Smooth muscle cell (in vitro differentiated cells): ENCODE data around the gene MIPOL1. TPM values are rescaled to one million over a fixed set of nuclear protein-coding genes. Genes with fewer than 3 reads are reported as not detected.
A peak's percentile ranks its signal among the peaks of the same experiment; 100 is the strongest.

Source experiments
- DNase-seq: peaks from one replicate; lab custom pipeline; 2025; ENCODE audit not compliant: unreplicated experiment; lab: John Stamatoyannopoulos, UW
- H2AFZ ChIP-seq: fragments of 200-600 bp; sonication (generic); 2 replicates; pipeline ENCODE4 v1.6.0; 2016; ENCODE audit warnings: antibody characterized with exemption, low read depth, mild to moderate bottlenecking
- H3F3A ChIP-seq: fragments of 200-600 bp; sonication (generic); 2 replicates; pipeline ENCODE4 v1.6.0; 2017; ENCODE audit warnings: antibody characterized with exemption, low read depth
- H3K27ac ChIP-seq: fragments of 200-600 bp; sonication (generic); 2 replicates; pipeline ENCODE4 v1.5.1; 2016; ENCODE audit warnings: low read depth, mild to moderate bottlenecking
- H3K27me3 ChIP-seq: fragments of 200-600 bp; sonication (generic); 2 replicates; pipeline ENCODE4 v1.6.1; 2016; ENCODE audit warnings: low read depth, mild to moderate bottlenecking
- H3K36me3 ChIP-seq: fragments of 200-600 bp; sonication (generic); 2 replicates; pipeline ENCODE4 v1.5.1; 2016; ENCODE audit warnings: low read depth
- H3K4me1 ChIP-seq: fragments of 200-600 bp; sonication (generic); 2 replicates; pipeline ENCODE4 v1.5.1; 2016; ENCODE audit warnings: low read depth
- H3K4me2 ChIP-seq: fragments of 200-600 bp; sonication (generic); 2 replicates; pipeline ENCODE4 v1.6.0; 2016; ENCODE audit warnings: mild to moderate bottlenecking
- H3K4me3 ChIP-seq: fragments of 200-600 bp; sonication (generic); 2 replicates; pipeline ENCODE4 v1.5.1; 2016; ENCODE audit warnings: mild to moderate bottlenecking
- H3K79me2 ChIP-seq: fragments of 200-600 bp; sonication (generic); 2 replicates; pipeline ENCODE4 v1.6.0; 2016; ENCODE audit warnings: low read depth, mild to moderate bottlenecking
- H3K9ac ChIP-seq: fragments of 200-600 bp; sonication (generic); 2 replicates; pipeline ENCODE4 v1.6.0; 2016; ENCODE audit warnings: low read depth
- H3K9me3 ChIP-seq: fragments of 200-600 bp; sonication (generic); replicated peaks from 2 replicates; pipeline ENCODE4 v1.5.1; 2016; ENCODE audit warnings: low read depth
- H4K20me1 ChIP-seq: fragments of 200-600 bp; sonication (generic); 2 replicates; pipeline ENCODE4 v1.6.0; 2016; ENCODE audit warnings: low read depth
- WGBS: methylation state at CpG from one replicate; pipeline ENCODE4 v1.1.7; 2016; ENCODE audit warnings: low lambda C conversion rate; 5-methylcytosine and 5-hydroxymethylcytosine counted together
- polyA plus RNA-seq: library from polyadenylated mRNA; unstranded; fragments of >200 nt; fragmentation: Nextera tagmentation; extraction: Ambion mirVana; gene quantifications from 2 replicates; pipeline ENCODE4 v1.2.1, GENCODE V29; 2016
- total RNA-seq: library from RNA; depleted of rRNA; stranded (reverse); fragments of >200 nt; gene quantifications from 2 replicates; pipeline ENCODE4 v1.2.3, GENCODE V29; 2014
- TF ChIP-seq, protein P1 (sequence below): fragments of 200-600 bp; sonication (generic); IDR thresholded peaks from 2 replicates; pipeline ENCODE4 v1.5.1; 2017; ENCODE audit warnings: borderline replicate concordance, mild to moderate bottlenecking, antibody characterized with exemption; ENCODE audit not compliant: insufficient read depth, poor library complexity, severe bottlenecking

Gene MIPOL1
- total and polyA plus RNA-seq, 2 experiments from 2014 or later, result 3.2 to 5.1 TPM

DNA sequence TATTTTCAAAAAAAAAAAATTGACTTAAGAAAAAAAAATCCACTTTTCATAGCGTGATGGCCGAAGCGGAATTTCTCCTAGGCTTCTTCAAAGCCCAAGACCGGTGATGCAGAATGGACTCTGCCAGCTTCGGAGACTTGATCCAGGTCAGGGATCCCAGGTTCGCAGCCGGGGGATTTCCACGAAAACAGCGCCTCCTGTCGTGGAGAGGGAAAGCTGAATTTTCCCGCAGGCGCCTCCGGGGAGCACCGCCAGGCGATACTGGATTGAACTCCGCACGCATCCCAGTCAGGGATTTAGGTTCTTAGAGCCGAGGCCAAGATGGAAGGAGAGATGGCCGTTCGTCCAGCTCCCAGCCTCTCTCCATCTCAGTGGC lies 399.8 kb downstream of the MIPOL1 start:
- H2AFZ ChIP-seq, result no peak overlapping the region
- no peak overlapping the region for H3K9ac ChIP-seq
- H3K4me3 ChIP-seq, result peak overlapping the region; percentile 34
- H3K9me3 ChIP-seq, result no peaks in the 10 kb centered on the region
- TF ChIP-seq, protein P1, sequence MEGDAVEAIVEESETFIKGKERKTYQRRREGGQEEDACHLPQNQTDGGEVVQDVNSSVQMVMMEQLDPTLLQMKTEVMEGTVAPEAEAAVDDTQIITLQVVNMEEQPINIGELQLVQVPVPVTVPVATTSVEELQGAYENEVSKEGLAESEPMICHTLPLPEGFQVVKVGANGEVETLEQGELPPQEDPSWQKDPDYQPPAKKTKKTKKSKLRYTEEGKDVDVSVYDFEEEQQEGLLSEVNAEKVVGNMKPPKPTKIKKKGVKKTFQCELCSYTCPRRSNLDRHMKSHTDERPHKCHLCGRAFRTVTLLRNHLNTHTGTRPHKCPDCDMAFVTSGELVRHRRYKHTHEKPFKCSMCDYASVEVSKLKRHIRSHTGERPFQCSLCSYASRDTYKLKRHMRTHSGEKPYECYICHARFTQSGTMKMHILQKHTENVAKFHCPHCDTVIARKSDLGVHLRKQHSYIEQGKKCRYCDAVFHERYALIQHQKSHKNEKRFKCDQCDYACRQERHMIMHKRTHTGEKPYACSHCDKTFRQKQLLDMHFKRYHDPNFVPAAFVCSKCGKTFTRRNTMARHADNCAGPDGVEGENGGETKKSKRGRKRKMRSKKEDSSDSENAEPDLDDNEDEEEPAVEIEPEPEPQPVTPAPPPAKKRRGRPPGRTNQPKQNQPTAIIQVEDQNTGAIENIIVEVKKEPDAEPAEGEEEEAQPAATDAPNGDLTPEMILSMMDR, result peak; percentile 39
- H3K27me3 ChIP-seq, result peaks cover 97% of the 10 kb centered on the region
- DNase-seq, result no peak
- no peaks in the 10 kb centered on the region for H3F3A ChIP-seq
- H3K4me1 ChIP-seq, result peaks cover 33% of the 10 kb centered on the region
- H3K36me3 ChIP-seq, result no peaks in the 10 kb centered on the region
- H3K4me2 ChIP-seq, result no peak overlapping the region
- no peak overlapping the region for H3K27ac ChIP-seq
- 9% methylated on average over 20 of the region's 20 CpGs for WGBS
- no peaks in the 10 kb centered on the region for H3K79me2 ChIP-seq
- H4K20me1 ChIP-seq, result no peaks in the 10 kb centered on the region

GRCh38 chr14:37597914-37598746 lies 400.4 kb downstream of the MIPOL1 start:
- no peak overlapping the region for H2AFZ ChIP-seq
- H3K4me2 ChIP-seq, result peak overlapping the region; percentile 68

DNA sequence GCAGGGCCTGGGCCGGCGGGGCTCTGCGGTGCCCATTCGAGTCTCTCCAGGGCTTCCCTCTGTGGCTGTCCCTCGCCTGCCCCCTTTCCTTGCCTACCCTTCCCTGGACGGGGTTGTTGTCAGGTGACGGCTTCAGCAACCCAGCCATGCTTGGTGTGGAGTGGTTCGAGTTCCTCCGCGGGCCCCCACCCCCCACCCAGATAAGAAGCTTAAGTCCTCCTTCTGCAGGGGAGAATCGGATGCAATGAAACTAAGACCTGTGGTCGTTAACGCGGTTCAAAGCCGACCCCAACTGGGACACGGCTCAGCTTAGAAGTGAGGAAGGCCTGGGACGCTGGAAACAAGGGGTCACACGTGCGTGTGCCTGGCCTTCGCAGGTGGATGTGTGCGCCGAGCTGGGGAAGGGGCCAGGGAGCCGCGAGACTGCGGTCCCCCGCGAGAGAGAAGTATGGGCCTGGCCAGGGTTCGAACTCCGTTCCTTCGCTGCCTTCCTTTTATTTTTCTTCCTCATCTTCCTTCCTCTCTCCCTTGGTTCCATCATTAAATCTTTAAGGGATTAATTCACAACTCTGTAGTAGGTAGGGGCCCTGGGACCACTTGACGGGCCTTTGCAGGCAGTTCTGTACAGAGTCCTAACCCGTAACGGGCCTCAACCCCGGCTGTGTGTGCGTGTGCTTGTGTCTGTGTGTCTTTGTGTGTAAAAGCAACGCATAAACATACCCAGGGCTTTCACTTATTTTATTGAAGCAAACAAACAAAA lies 401.2 kb downstream of the MIPOL1 start:
- Histone ChIP-seq H3K9ac (no peak overlapping the region), H3K9me3 (no peaks in the 10 kb centered on the region), H3K4me3 (peak overlapping the region; percentile 42), H3K27ac (no peak overlapping the region), H3K27me3 (peaks cover 97% of the 10 kb centered on the region), H3K79me2 (no peaks in the 10 kb centered on the region), H3F3A (no peaks in the 10 kb centered on the region), H3K36me3 (no peaks in the 10 kb centered on the region), H3K4me2 (peak overlapping the region; percentile 68), H2AFZ (no peak overlapping the region), H3K4me1 (peaks cover 33% of the 10 kb centered on the region), H4K20me1 (no peaks in the 10 kb centered on the region)
- 17% methylated on average over 36 of the region's 36 CpGs for WGBS
- TF ChIP-seq, protein P1, result no peak
- no peak for DNase-seq

More at GRCh38 chr14:37597914-37598746, 400.4 kb downstream of the MIPOL1 start:
- peaks cover 33% of the 10 kb centered on the region for H3K4me1 ChIP-seq
- H3K79me2 ChIP-seq, result no peaks in the 10 kb centered on the region
- DNase-seq, result no peak
- H3F3A ChIP-seq, result no peaks in the 10 kb centered on the region
- H3K27ac ChIP-seq, result no peak overlapping the region
- no peaks in the 10 kb centered on the region for H3K9me3 ChIP-seq
- no peak overlapping the region for H3K9ac ChIP-seq
- peaks cover 97% of the 10 kb centered on the region for H3K27me3 ChIP-seq
- TF ChIP-seq, protein P1, result no peak
- no peaks in the 10 kb centered on the region for H3K36me3 ChIP-seq
- no peaks in the 10 kb centered on the region for H4K20me1 ChIP-seq
- WGBS, result 8% methylated on average over 49 of the region's 50 CpGs
- H3K4me3 ChIP-seq, result peak overlapping the region; percentile 34
